HG02763 (cell line): ENCODE data around the gene TTC21A.
"Not testable (repeated sequence)": the region's sequence is repeated elsewhere in the genome, so short reads cannot be mapped to it uniquely, and the experiment has no call there.

Experiments
- ATAC-seq: cut with Tn5 transposase; IDR thresholded peaks from one replicate; pipeline ENCODE4 v1.9.1; 2021; ENCODE audit warnings: mild to moderate bottlenecking, moderate library complexity; ENCODE audit not compliant: unreplicated experiment

Gene TTC21A

GRCh38 chr3:39148435-39149058, 41.1 kb downstream of the TTC21A start:
- ATAC-seq = no peak

GRCh38 chr3:39149059-39149455, 41.6 kb downstream of the TTC21A start:
- ATAC-seq = no peak

- ATAC-seq = no peak
Observed at GRCh38 chr3:39149498-39150147, 42.1 kb downstream of the TTC21A start.

- no peak for ATAC-seq
Observed at GRCh38 chr3:39150148-39150802, 42.8 kb downstream of the TTC21A start.

- ATAC-seq = no peak
Observed at GRCh38 chr3:39150803-39151631, 43.5 kb downstream of the TTC21A start.

- no peak for ATAC-seq
Observed at GRCh38 chr3:39153977-39154279, 46.4 kb downstream of the TTC21A start.

- no peak for ATAC-seq
Observed at GRCh38 chr3:39154280-39155021, 47.0 kb downstream of the TTC21A start.

GRCh38 chr3:39156421-39156820, 48.9 kb downstream of the TTC21A start:
- no peak for ATAC-seq

GRCh38 chr3:39157359-39157758, 49.9 kb downstream of the TTC21A start:
- no peak for ATAC-seq

GRCh38 chr3:39158148-39158715, 50.8 kb downstream of the TTC21A start:
- no peak for ATAC-seq

- ATAC-seq = no peak
Observed at GRCh38 chr3:39164414-39164813, 56.9 kb downstream of the TTC21A start.

- ATAC-seq = no peak
Observed at GRCh38 chr3:39165518-39165917, 58.0 kb downstream of the TTC21A start.

GRCh38 chr3:39166134-39166710, 58.7 kb downstream of the TTC21A start:
- ATAC-seq = no peak

- ATAC-seq = no peak
Observed at GRCh38 chr3:39166932-39167532, 59.6 kb downstream of the TTC21A start.

GRCh38 chr3:39168156-39168780, 60.8 kb downstream of the TTC21A start:
- no peak for ATAC-seq

- no peak for ATAC-seq
Observed at GRCh38 chr3:39169712-39170111, 62.2 kb downstream of the TTC21A start.

- ATAC-seq = no peak
Observed at GRCh38 chr3:39170461-39170860, 63.0 kb downstream of the TTC21A start.

- ATAC-seq = not testable (repeated sequence)
Observed at GRCh38 chr3:39170877-39171276, 63.4 kb downstream of the TTC21A start.

GRCh38 chr3:39171860-39172259, 64.4 kb downstream of the TTC21A start:
- ATAC-seq = no peak
